ENCODE measurements around the gene C3orf52.

C3orf52 gene

DNA sequence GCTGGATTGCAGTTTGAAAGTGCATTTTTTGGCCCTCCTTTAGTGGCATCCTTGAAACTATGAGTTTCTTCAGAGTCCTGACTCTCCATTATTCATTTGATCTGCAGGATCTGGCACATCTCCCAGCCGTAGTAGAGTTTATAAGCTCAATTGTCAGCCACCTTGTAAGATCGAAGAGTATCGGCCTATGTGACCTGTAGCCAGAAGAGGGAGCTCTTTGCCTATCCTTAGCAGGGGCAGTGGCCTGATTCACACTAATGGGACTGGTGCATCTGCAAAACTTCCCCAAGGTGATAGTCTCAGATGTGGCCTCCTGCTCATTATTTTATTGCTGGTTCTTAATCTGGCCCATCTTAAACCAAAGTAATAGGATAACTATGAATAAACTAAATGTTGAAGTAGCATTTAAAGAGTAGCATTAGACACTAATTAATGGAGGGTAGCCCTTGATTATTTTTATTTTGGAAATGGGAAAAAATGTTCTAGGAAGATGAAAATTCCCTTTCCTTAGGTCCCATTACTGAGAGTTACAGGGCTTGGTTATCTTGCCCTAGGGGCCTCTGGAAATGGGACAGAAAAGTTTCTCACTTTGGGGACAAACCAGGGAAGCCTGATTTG lies 25.7 kb downstream of the C3orf52 start:
- DNase-seq (ENCODE audit: low read depth), result peak; percentile 68
- no peak overlapping the region for H3K4me3 ChIP-seq (ENCODE audit: low read length)

DNA sequence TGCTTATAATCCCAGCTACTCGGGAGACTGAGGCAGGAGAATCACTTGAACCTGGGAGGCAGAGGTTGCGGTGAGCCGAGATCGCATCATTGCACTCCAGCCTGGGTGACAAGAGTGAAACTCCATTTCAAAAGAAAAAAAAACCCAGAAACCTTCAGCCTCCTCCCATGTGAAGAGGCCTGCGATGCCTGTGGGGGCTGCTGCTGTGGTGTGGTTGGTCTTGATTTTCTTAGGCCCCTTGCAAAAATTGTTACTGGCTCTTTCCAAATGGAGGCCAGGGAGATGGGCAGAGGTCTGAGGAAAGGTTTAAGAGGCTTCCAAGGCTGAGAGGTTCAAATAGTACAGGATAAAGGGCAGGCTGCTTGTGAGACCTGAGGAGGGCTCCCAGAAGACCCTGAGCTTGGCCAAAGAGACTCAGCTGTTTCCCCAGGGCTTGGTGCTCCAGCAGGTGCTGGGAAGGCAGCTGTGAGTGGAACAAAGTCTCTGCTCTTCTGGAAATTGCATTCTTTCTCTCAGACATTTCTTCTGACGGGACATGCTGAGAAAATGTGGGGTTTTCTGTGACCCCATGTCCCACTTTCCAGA lies 28.5 kb downstream of the C3orf52 start:
- no peak for DNase-seq (ENCODE audit: low read depth)
- TF ChIP-seq, protein P1, sequence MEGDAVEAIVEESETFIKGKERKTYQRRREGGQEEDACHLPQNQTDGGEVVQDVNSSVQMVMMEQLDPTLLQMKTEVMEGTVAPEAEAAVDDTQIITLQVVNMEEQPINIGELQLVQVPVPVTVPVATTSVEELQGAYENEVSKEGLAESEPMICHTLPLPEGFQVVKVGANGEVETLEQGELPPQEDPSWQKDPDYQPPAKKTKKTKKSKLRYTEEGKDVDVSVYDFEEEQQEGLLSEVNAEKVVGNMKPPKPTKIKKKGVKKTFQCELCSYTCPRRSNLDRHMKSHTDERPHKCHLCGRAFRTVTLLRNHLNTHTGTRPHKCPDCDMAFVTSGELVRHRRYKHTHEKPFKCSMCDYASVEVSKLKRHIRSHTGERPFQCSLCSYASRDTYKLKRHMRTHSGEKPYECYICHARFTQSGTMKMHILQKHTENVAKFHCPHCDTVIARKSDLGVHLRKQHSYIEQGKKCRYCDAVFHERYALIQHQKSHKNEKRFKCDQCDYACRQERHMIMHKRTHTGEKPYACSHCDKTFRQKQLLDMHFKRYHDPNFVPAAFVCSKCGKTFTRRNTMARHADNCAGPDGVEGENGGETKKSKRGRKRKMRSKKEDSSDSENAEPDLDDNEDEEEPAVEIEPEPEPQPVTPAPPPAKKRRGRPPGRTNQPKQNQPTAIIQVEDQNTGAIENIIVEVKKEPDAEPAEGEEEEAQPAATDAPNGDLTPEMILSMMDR (conservative IDR thresholded peaks at IDR 0.05; ENCODE audit: low read length), result no peak
- H3K4me3 ChIP-seq (ENCODE audit: low read length), result no peak overlapping the region

More for the DNA sequence above, 25.7 kb downstream of the C3orf52 start:
- TF ChIP-seq, protein P1 (conservative IDR thresholded peaks at IDR 0.05; ENCODE audit: low read length), result peak; percentile 89

DNA sequence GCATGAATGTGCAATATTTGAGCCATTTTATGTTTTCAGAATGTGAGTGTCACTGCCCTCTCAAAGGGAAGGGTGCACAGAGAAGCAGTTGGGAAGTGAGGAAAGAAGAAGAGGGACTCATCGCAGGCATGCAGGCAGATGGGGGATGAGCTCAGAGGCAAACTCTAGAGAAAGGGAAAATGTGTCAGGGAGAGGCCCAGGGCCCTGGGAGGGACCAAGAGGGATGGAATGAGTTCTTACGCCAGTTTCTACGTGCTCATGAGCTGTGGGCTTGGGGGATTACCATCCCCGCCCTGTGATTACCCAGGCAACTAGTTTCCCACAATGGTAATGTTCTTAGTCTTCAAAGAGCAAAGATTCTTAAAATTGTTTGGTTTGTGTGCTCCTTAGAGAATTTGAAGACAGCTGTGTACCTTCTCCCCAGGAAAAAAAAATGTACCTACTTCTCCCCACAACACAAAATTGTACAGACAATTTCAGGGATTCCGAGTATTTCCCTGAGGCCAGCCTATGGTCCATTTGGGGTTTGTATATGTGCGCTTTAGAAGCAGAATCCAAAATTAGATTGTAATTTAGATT lies 29.1 kb downstream of the C3orf52 start:
- TF ChIP-seq, protein P1 (conservative IDR thresholded peaks at IDR 0.05; ENCODE audit: low read length), result no peak
- H3K4me3 ChIP-seq (ENCODE audit: low read length), result no peak overlapping the region
- DNase-seq (ENCODE audit: low read depth), result no peak

GRCh38 chr3:112115806-112116383 lies 29.7 kb downstream of the C3orf52 start:
- TF ChIP-seq, protein P1 (conservative IDR thresholded peaks at IDR 0.05; ENCODE audit: low read length), result no peak
- H3K4me3 ChIP-seq (ENCODE audit: low read length), result no peak overlapping the region
- no peak for DNase-seq (ENCODE audit: low read depth)

DNA sequence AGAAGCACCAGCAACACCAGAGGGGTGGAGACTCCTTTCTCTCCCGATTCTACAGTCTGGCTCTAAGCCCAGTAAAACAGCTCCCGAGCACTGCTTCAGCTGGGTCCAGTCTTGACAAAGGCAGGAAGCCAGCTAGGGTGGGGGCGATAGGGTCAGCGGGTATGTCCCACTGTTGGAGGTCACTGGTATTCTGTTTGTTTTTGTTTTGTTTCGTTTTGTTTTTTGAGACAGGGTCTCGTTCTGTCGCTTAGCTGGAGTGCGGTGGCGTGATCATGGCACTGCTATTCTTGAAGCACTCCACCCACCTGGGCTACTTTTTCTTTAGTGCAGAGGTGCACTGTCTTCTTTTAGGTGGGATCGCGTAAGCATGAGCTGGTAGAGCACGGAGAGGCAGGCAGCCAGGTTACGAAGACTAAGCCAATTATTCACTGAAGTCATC lies 30.6 kb downstream of the C3orf52 start:
- no peak for DNase-seq (ENCODE audit: low read depth)
- TF ChIP-seq, protein P1 (conservative IDR thresholded peaks at IDR 0.05; ENCODE audit: low read length), result no peak
- H3K4me3 ChIP-seq (ENCODE audit: low read length), result no peak overlapping the region

- TF ChIP-seq, protein P1 (conservative IDR thresholded peaks at IDR 0.05; ENCODE audit: low read length), result no peak
Measured at GRCh38 chr3:112117415-112117814, 31.2 kb downstream of the C3orf52 start.

More at GRCh38 chr3:112117415-112117814, 31.2 kb downstream of the C3orf52 start:
- no peak for DNase-seq (ENCODE audit: low read depth)
- no peak overlapping the region for H3K4me3 ChIP-seq (ENCODE audit: low read length)
